Activated naive CD8-positive, alpha-beta T cell treated with anti-CD3 and anti-CD28 coated beads, Interleukin-2, amount 10 ng/mL, durations not matched to agents 7 days and 5 days (primary cell): ENCODE measurements around the gene SLC16A7. TPM values are rescaled to one million over a fixed set of nuclear protein-coding genes. Genes with fewer than 3 reads are reported as not detected.
A peak's percentile ranks its signal among the peaks of the same experiment; 100 is the strongest.
"Not testable (repeated sequence)": the region's sequence is repeated elsewhere in the genome, so short reads cannot be mapped to it uniquely, and the experiment has no call there.

Experiments
- ATAC-seq: fragments of 150-1000 bp; cut with Tn5 transposase; one replicate; pipeline ENCODE4 v1.10.0; 2021; ENCODE audit warnings: low read depth, moderate library complexity
- POLR2A ChIA-PET: fragments of 350-600 bp; sonication (Branson Sonifier 250); formaldehyde crosslinking; loops from one replicate; lab custom pipeline; 2021; ENCODE audit warnings: antibody characterized with exemption; lab: Charles Lee
- DNase-seq: peaks from one replicate; pipeline ENCODE4 v3.0.0; 2021
- H3K27ac Mint-ChIP-seq: one replicate; pipeline ENCODE4 v1.8.0; 2022; ENCODE audit warnings: mild to moderate bottlenecking, mixed read lengths
- H3K27me3 Mint-ChIP-seq: one replicate; pipeline ENCODE4 v1.8.0; 2022; ENCODE audit warnings: mild to moderate bottlenecking, moderate library complexity, mixed read lengths
- H3K36me3 Mint-ChIP-seq: one replicate; pipeline ENCODE4 v1.8.0; 2021; ENCODE audit warnings: mild to moderate bottlenecking, mixed read lengths
- H3K4me1 Mint-ChIP-seq: one replicate; pipeline ENCODE4 v1.8.0; 2021; ENCODE audit warnings: mixed read lengths
- H3K4me3 Mint-ChIP-seq: one replicate; pipeline ENCODE4 v1.8.0; 2022; ENCODE audit warnings: mild to moderate bottlenecking, moderate library complexity, mixed read lengths
- H3K9me3 Mint-ChIP-seq: one replicate; pipeline ENCODE4 v1.8.0; 2021; ENCODE audit warnings: mixed read lengths
- total RNA-seq, 2 experiments: library from RNA; stranded (reverse); gene quantifications; one replicate each; pipeline ENCODE4 v1.2.3, GENCODE V29; 2021

The SLC16A7 gene
- total RNA-seq, 2 experiments from 2014 or later, result 39.7 to 42.4 TPM

- H3K9me3 Mint-ChIP-seq, result peaks cover 2% of the 10 kb centered on the region
- H3K36me3 Mint-ChIP-seq, result peaks cover 16% of the 10 kb centered on the region
- POLR2A ChIA-PET, result interaction anchor here (1.1 to 1.5 kb wide), 4 partner anchors 11 to 19 kb away, joined by 3 to 8 read pairs (median 7); no protein-coding TSS in a partner anchor
- peaks cover 38% of the 10 kb centered on the region for H3K4me1 Mint-ChIP-seq
- H3K4me3 Mint-ChIP-seq, result peak overlapping the region; percentile 96
- peak overlapping the region; percentile 96 for H3K27ac Mint-ChIP-seq
- ATAC-seq (no peak), DNase-seq (no peak)
- H3K27me3 Mint-ChIP-seq, result no peaks in the 10 kb centered on the region
Observed at GRCh38 chr12:59595565-59595882, 305 bp upstream of the SLC16A7 start.

DNA sequence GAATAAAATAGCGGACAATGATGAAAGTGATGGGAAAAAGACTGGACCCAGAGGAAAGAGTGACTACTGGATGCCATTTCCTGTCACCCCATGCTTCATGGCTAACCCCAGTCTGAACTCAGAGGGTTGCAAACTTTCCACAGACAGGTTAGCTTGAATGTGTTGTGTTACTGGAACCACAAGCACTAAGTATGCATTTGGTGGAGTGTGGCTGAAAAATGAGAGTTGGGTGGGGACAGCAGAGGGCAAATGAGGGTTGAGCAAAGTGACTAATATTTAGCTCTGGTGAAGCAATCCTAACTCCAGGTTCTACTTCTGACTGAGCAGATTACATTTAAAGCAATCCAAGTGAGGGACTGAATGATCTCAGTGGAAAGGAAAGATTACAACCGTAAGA is 1.6 kb downstream of the SLC16A7 start:
- peak; percentile 48 for ATAC-seq
- Mint-ChIP-seq H3K4me3 (peak overlapping the region; percentile 96), H3K36me3 (peaks cover 27% of the 10 kb centered on the region), H3K9me3 (peaks cover 4% of the 10 kb centered on the region), H3K4me1 (peaks cover 38% of the 10 kb centered on the region), H3K27me3 (no peaks in the 10 kb centered on the region), H3K27ac (peak overlapping the region; percentile 96)
- peak; percentile 41 for DNase-seq
- POLR2A ChIA-PET, result no interaction called here

- Mint-ChIP-seq H3K36me3 (peaks cover 41% of the 10 kb centered on the region), H3K9me3 (peaks cover 4% of the 10 kb centered on the region), H3K4me1 (peaks cover 33% of the 10 kb centered on the region), H3K4me3 (no peak overlapping the region), H3K27me3 (no peaks in the 10 kb centered on the region), H3K27ac (no peak overlapping the region)
- DNase-seq (no peak), ATAC-seq (no peak)
- POLR2A ChIA-PET, result no interaction called here
Observed at GRCh38 chr12:59600171-59600570, 4.3 kb downstream of the SLC16A7 start.

DNA sequence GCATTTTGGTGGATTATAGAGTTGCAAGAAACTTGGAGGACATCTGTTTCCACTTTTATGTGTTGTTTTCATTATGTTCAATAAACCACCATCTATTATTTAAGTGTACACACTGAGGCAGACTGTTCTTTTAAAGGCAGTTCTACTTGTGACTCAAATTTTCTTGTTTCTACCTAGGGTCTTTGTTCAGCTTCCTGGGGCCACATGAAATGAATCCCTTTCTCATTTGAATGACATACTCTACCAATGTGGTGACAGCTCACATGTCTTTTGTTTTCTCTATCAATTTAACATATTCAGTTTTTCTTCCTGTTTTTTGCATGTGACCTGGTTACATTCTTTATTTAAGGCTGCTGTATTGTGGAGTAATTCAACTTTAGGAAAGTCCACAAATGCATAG is 7.9 kb downstream of the SLC16A7 start:
- ATAC-seq, result no peak
- H3K4me3 Mint-ChIP-seq, result no peak overlapping the region
- no peak for DNase-seq
- peaks cover 12% of the 10 kb centered on the region for H3K4me1 Mint-ChIP-seq
- peaks cover 4% of the 10 kb centered on the region for H3K9me3 Mint-ChIP-seq
- POLR2A ChIA-PET, result no interaction called here
- no peaks in the 10 kb centered on the region for H3K27me3 Mint-ChIP-seq
- H3K27ac Mint-ChIP-seq, result no peak overlapping the region
- H3K36me3 Mint-ChIP-seq, result peaks cover 45% of the 10 kb centered on the region

- ATAC-seq, POLR2A ChIA-PET, DNase-seq, H3K4me1 Mint-ChIP-seq, H3K27ac Mint-ChIP-seq, H3K27me3 Mint-ChIP-seq, H3K4me3 Mint-ChIP-seq: not testable (repeated sequence)
- Mint-ChIP-seq H3K9me3 (peaks cover 21% of the 10 kb centered on the region), H3K36me3 (peaks cover 47% of the 10 kb centered on the region)
Observed at GRCh38 chr12:59612823-59613434, 17.1 kb downstream of the SLC16A7 start.

- peaks cover 19% of the 10 kb centered on the region for H3K9me3 Mint-ChIP-seq
- H3K4me3 Mint-ChIP-seq, result no peak overlapping the region
- no peak for DNase-seq
- POLR2A ChIA-PET, result no interaction called here
- no peaks in the 10 kb centered on the region for H3K27me3 Mint-ChIP-seq
- no peak overlapping the region for H3K27ac Mint-ChIP-seq
- peaks cover 33% of the 10 kb centered on the region for H3K36me3 Mint-ChIP-seq
- H3K4me1 Mint-ChIP-seq, result peaks cover 6% of the 10 kb centered on the region
- no peak for ATAC-seq
Observed at GRCh38 chr12:59615392-59616165, 19.8 kb downstream of the SLC16A7 start.

GRCh38 chr12:59619461-59620240 is 23.8 kb downstream of the SLC16A7 start:
- DNase-seq, result no peak
- Mint-ChIP-seq H3K27me3 (no peaks in the 10 kb centered on the region), H3K4me3 (no peak overlapping the region), H3K4me1 (peaks cover 7% of the 10 kb centered on the region), H3K36me3 (peaks cover 5% of the 10 kb centered on the region), H3K9me3 (no peaks in the 10 kb centered on the region), H3K27ac (no peak overlapping the region)
- POLR2A ChIA-PET, result no interaction called here
- no peak for ATAC-seq

GRCh38 chr12:59620326-59620725 is 24.5 kb downstream of the SLC16A7 start:
- DNase-seq (no peak), ATAC-seq (no peak)
- POLR2A ChIA-PET, result no interaction called here
- Mint-ChIP-seq H3K36me3 (peaks cover 7% of the 10 kb centered on the region), H3K27ac (no peak overlapping the region), H3K27me3 (no peaks in the 10 kb centered on the region), H3K9me3 (no peaks in the 10 kb centered on the region), H3K4me3 (no peak overlapping the region), H3K4me1 (peaks cover 10% of the 10 kb centered on the region)

- H3K27me3 Mint-ChIP-seq, result no peaks in the 10 kb centered on the region
- no peak overlapping the region for H3K27ac Mint-ChIP-seq
- no peak for ATAC-seq
- no peak for DNase-seq
- H3K9me3 Mint-ChIP-seq, result peaks cover 4% of the 10 kb centered on the region
- H3K36me3 Mint-ChIP-seq, result peaks cover 24% of the 10 kb centered on the region
- H3K4me1 Mint-ChIP-seq, result peaks cover 6% of the 10 kb centered on the region
- POLR2A ChIA-PET, result no interaction called here
- H3K4me3 Mint-ChIP-seq, result no peak overlapping the region
Observed at GRCh38 chr12:59624732-59625460, 29.1 kb downstream of the SLC16A7 start.

- POLR2A ChIA-PET, result no interaction called here
- no peak for DNase-seq
- H3K9me3 Mint-ChIP-seq, result peaks cover 7% of the 10 kb centered on the region
- peaks cover 6% of the 10 kb centered on the region for H3K4me1 Mint-ChIP-seq
- no peak overlapping the region for H3K27ac Mint-ChIP-seq
- ATAC-seq, result no peak
- H3K36me3 Mint-ChIP-seq, result peaks cover 27% of the 10 kb centered on the region
- H3K27me3 Mint-ChIP-seq, result no peaks in the 10 kb centered on the region
- no peak overlapping the region for H3K4me3 Mint-ChIP-seq
Observed at GRCh38 chr12:59626382-59626781, 30.6 kb downstream of the SLC16A7 start.

DNA sequence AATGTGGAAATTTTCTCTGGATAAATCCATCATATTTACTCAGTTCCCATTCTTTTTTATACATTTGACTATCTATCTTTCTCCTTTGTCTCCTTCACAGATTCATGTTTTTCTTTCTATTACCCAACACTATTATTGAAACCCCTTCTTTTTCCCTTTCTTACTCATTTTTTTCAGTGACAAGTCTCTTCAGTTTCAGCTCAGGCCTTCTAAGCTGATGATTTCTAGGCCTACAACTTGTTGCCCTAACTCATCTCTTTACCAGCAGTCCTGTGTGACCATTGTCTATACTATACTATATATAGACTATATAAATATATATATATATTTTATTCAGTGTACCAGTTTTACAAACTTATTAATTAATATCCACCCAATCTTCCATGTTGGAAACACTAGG is 31.8 kb downstream of the SLC16A7 start:
- Mint-ChIP-seq H3K4me1 (peaks cover 6% of the 10 kb centered on the region), H3K4me3 (no peak overlapping the region), H3K36me3 (peaks cover 33% of the 10 kb centered on the region), H3K27ac (no peak overlapping the region), H3K27me3 (no peaks in the 10 kb centered on the region), H3K9me3 (peaks cover 9% of the 10 kb centered on the region)
- POLR2A ChIA-PET, result no interaction called here
- ATAC-seq, result no peak
- no peak for DNase-seq

GRCh38 chr12:59629890-59630289 is 34.1 kb downstream of the SLC16A7 start:
- Mint-ChIP-seq H3K27ac (no peak overlapping the region), H3K36me3 (peaks cover 43% of the 10 kb centered on the region), H3K4me1 (peaks cover 2% of the 10 kb centered on the region), H3K9me3 (peaks cover 9% of the 10 kb centered on the region), H3K4me3 (no peak overlapping the region), H3K27me3 (no peaks in the 10 kb centered on the region)
- POLR2A ChIA-PET, result no interaction called here
- DNase-seq (no peak), ATAC-seq (no peak)

GRCh38 chr12:59632408-59632807 is 36.6 kb downstream of the SLC16A7 start:
- ATAC-seq (no peak), DNase-seq (no peak)
- Mint-ChIP-seq H3K9me3 (peaks cover 9% of the 10 kb centered on the region), H3K27me3 (no peaks in the 10 kb centered on the region), H3K4me1 (peaks cover 2% of the 10 kb centered on the region), H3K36me3 (peaks cover 37% of the 10 kb centered on the region), H3K4me3 (no peak overlapping the region), H3K27ac (no peak overlapping the region)
- POLR2A ChIA-PET, result no interaction called here
